Measurements from ENCODE around the gene RUFY4.

Gene RUFY4

DNA sequence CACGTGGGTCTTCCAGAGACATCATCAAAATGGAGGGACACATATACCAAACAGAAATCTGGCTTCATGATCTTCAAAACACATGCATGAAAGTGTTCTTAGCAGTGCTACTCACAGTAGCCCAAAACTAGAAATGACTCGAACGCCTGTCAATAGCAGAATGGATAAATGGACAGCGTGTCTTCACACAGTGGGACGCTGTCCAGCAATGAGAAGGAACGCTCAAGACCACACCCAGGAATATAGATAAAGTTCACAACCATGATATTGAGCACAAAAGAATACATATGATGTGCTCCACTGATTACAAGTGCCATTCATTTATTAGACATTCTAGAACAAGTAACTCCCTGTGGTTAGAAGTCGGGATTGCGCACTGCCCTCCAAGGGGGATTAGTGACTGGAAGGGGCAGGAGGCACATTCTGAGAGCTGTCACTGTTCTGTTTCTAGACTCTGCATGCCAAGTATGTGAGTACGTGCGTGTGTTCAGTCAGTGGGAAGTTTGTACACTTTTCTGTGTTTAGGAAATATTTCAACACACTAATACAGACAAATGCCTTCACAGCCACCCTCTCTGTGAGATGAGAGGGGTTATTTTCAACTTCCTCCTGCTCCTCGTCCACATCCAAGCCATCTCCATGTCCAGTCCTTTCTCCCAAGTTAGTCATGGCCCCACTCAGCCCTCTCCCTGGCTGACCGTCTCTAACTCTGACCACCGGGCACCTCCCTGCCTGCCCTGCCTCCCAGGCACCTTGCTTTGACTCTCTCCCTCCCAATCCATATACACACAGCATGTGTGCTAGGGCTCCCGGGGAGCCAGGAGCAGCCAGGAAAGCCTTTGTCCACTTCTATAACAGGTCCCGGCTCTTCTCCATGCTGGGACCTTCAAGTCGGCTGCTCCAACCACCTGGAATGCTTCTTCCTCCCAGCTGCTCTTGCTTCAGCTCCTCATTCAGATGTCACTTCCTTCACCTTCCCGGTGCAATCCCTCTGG, 39.4 kb upstream of the RUFY4 start:
- no peaks in the 10 kb centered on the region for H3K9me2 ChIP-seq (replicated peaks; ENCODE audit: low read depth, low read length)
- H2AFZ ChIP-seq (ENCODE audit: low read length): no peak overlapping the region
- no peaks in the 10 kb centered on the region for H3K79me2 ChIP-seq (ENCODE audit: insufficient read depth, low read length)
- peaks cover 3% of the 10 kb centered on the region for H3K4me1 ChIP-seq (ENCODE audit: insufficient read depth, low read length, poor library complexity, severe bottlenecking)
- H3F3A ChIP-seq (ENCODE audit: low read depth): no peaks in the 10 kb centered on the region
- H3K9ac ChIP-seq (ENCODE audit: low read depth, low read length, poor library complexity, severe bottlenecking): no peak overlapping the region
- no peaks in the 10 kb centered on the region for H3K27me3 ChIP-seq (ENCODE audit: insufficient read depth, low read length, poor library complexity, severe bottlenecking)
- H3K4me2 ChIP-seq (ENCODE audit: low read depth, low read length, poor library complexity, severe bottlenecking): no peak overlapping the region
- no peak overlapping the region for H3K4me3 ChIP-seq (ENCODE audit: low read length, poor library complexity, severe bottlenecking)
- no peaks in the 10 kb centered on the region for H4K20me1 ChIP-seq (ENCODE audit: insufficient read depth, low read length, poor library complexity, severe bottlenecking)
- no peaks in the 10 kb centered on the region for H3K36me3 ChIP-seq (ENCODE audit: insufficient read depth, low read length)
- TF ChIP-seq, protein P1, sequence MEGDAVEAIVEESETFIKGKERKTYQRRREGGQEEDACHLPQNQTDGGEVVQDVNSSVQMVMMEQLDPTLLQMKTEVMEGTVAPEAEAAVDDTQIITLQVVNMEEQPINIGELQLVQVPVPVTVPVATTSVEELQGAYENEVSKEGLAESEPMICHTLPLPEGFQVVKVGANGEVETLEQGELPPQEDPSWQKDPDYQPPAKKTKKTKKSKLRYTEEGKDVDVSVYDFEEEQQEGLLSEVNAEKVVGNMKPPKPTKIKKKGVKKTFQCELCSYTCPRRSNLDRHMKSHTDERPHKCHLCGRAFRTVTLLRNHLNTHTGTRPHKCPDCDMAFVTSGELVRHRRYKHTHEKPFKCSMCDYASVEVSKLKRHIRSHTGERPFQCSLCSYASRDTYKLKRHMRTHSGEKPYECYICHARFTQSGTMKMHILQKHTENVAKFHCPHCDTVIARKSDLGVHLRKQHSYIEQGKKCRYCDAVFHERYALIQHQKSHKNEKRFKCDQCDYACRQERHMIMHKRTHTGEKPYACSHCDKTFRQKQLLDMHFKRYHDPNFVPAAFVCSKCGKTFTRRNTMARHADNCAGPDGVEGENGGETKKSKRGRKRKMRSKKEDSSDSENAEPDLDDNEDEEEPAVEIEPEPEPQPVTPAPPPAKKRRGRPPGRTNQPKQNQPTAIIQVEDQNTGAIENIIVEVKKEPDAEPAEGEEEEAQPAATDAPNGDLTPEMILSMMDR (conservative IDR thresholded peaks at IDR 0.05; ENCODE audit: low read length): no peak
- TF ChIP-seq EZH2phosphoT487 (IDR thresholded peaks at IDR 0.05; ENCODE audit: borderline replicate concordance): no peak
- no peaks in the 10 kb centered on the region for H3K9me3 ChIP-seq (ENCODE audit: insufficient read depth, low read depth, low read length)

- H3K79me2 ChIP-seq (ENCODE audit: insufficient read depth, low read length): no peaks in the 10 kb centered on the region
- H2AFZ ChIP-seq (ENCODE audit: low read length): no peak overlapping the region
- no peaks in the 10 kb centered on the region for H3K27me3 ChIP-seq (ENCODE audit: insufficient read depth, low read length, poor library complexity, severe bottlenecking)
- H3F3A ChIP-seq (ENCODE audit: low read depth): no peaks in the 10 kb centered on the region
- no peaks in the 10 kb centered on the region for H3K9me2 ChIP-seq (replicated peaks; ENCODE audit: low read depth, low read length)
- no peak overlapping the region for H3K9ac ChIP-seq (ENCODE audit: low read depth, low read length, poor library complexity, severe bottlenecking)
- H3K4me1 ChIP-seq (ENCODE audit: insufficient read depth, low read length, poor library complexity, severe bottlenecking): peaks cover 3% of the 10 kb centered on the region
- no peaks in the 10 kb centered on the region for H3K36me3 ChIP-seq (ENCODE audit: insufficient read depth, low read length)
- no peaks in the 10 kb centered on the region for H4K20me1 ChIP-seq (ENCODE audit: insufficient read depth, low read length, poor library complexity, severe bottlenecking)
- TF ChIP-seq EZH2phosphoT487 (IDR thresholded peaks at IDR 0.05; ENCODE audit: borderline replicate concordance): no peak
- TF ChIP-seq, protein P1 (conservative IDR thresholded peaks at IDR 0.05; ENCODE audit: low read length): no peak
- H3K4me3 ChIP-seq (ENCODE audit: low read length, poor library complexity, severe bottlenecking): no peak overlapping the region
- no peak overlapping the region for H3K4me2 ChIP-seq (ENCODE audit: low read depth, low read length, poor library complexity, severe bottlenecking)
- H3K9me3 ChIP-seq (ENCODE audit: insufficient read depth, low read depth, low read length): no peaks in the 10 kb centered on the region
These were observed 38.5 kb upstream of the RUFY4 start for GRCh38 chr2:218030409-218031195.

DNA sequence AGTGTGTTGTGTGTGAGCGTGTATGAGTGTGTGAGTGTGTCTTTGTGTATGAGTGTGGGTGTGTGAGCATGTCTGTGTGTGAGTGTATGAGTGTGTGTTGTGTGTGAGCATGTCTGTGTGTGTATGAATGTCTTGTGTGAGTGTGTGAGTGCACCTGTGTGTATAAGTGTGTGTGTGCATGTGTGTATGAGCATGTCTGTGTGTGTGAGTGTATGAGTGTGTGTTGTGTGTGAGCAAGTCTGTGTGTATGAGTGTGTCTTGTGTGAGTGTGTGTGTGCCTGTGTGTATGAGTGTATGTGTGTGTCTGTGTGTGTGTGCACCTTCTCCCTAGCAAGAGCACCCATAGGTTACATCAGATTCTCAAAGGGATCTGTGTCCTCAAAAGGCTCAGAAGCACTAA, 37.8 kb upstream of the RUFY4 start:
- Histone ChIP-seq H3K4me2 (ENCODE audit: low read depth, low read length, poor library complexity, severe bottlenecking) (no peak overlapping the region), H3K4me1 (ENCODE audit: insufficient read depth, low read length, poor library complexity, severe bottlenecking) (peaks cover 3% of the 10 kb centered on the region), H3K9ac (ENCODE audit: low read depth, low read length, poor library complexity, severe bottlenecking) (no peak overlapping the region), H3F3A (ENCODE audit: low read depth) (no peaks in the 10 kb centered on the region), H2AFZ (ENCODE audit: low read length) (no peak overlapping the region), H3K4me3 (ENCODE audit: low read length, poor library complexity, severe bottlenecking) (no peak overlapping the region), H3K79me2 (ENCODE audit: insufficient read depth, low read length) (no peaks in the 10 kb centered on the region), H3K36me3 (ENCODE audit: insufficient read depth, low read length) (no peaks in the 10 kb centered on the region), H3K9me3 (ENCODE audit: insufficient read depth, low read depth, low read length) (no peaks in the 10 kb centered on the region), H4K20me1 (ENCODE audit: insufficient read depth, low read length, poor library complexity, severe bottlenecking) (no peaks in the 10 kb centered on the region), H3K27me3 (ENCODE audit: insufficient read depth, low read length, poor library complexity, severe bottlenecking) (no peaks in the 10 kb centered on the region), H3K9me2 (replicated peaks; ENCODE audit: low read depth, low read length) (no peaks in the 10 kb centered on the region)
- TF ChIP-seq, protein P1 (conservative IDR thresholded peaks at IDR 0.05; ENCODE audit: low read length): no peak
- no peak for TF ChIP-seq EZH2phosphoT487 (IDR thresholded peaks at IDR 0.05; ENCODE audit: borderline replicate concordance)
